WERI-Rb-1 (cell line): ENCODE data around the gene TIAM1.

Experiments
- DNase-seq: peaks from one replicate; pipeline ENCODE4 v3.0.0-alpha.2; 2020
- H3K27ac ChIP-seq: fragments of 250-450 bp; sonication (Bioruptor Pico); 2 replicates; pipeline ENCODE4 v1.5.1; 2020; ENCODE audit warnings: mild to moderate bottlenecking, moderate library complexity
- H3K27me3 ChIP-seq: fragments of 250-450 bp; sonication (Bioruptor Pico); 2 replicates; pipeline ENCODE4 v1.5.1; 2021; ENCODE audit warnings: mild to moderate bottlenecking, low read depth, moderate library complexity; ENCODE audit not compliant: insufficient read depth, severe bottlenecking
- H3K36me3 ChIP-seq: fragments of 250-450 bp; sonication (Bioruptor Pico); 2 replicates; pipeline ENCODE4 v1.5.1; 2020; ENCODE audit warnings: mild to moderate bottlenecking, moderate library complexity
- H3K4me3 ChIP-seq: 2 replicates; pipeline ENCODE4 v1.5.1; 2011; ENCODE audit warnings: low read depth, mild to moderate bottlenecking, control low read depth, low read length
- H3K9me3 ChIP-seq: fragments of 250-450 bp; sonication (Bioruptor Pico); 2 replicates; pipeline ENCODE4 v1.5.1; 2021; ENCODE audit warnings: mild to moderate bottlenecking, moderate library complexity; ENCODE audit not compliant: severe bottlenecking
- CTCF ChIP-seq: IDR thresholded peaks from 2 replicates; pipeline ENCODE4 v1.5.1; 2011; ENCODE audit warnings: low read depth, mild to moderate bottlenecking, control low read depth, inconsistent platforms, low read length

The TIAM1 gene

GRCh38 chr21:31351960-31352359 is 7.9 kb upstream of the TIAM1 start:
- Histone ChIP-seq H3K27ac (no peak overlapping the region), H3K4me3 (no peak overlapping the region), H3K36me3 (no peaks in the 10 kb centered on the region), H3K9me3 (no peaks in the 10 kb centered on the region), H3K27me3 (no peaks in the 10 kb centered on the region)
- no peak for DNase-seq
- TF ChIP-seq CTCF, result no peak

GRCh38 chr21:31351438-31351837 is 7.4 kb upstream of the TIAM1 start:
- Histone ChIP-seq H3K9me3 (no peaks in the 10 kb centered on the region), H3K36me3 (no peaks in the 10 kb centered on the region), H3K4me3 (no peak overlapping the region), H3K27me3 (no peaks in the 10 kb centered on the region), H3K27ac (no peak overlapping the region)
- no peak for DNase-seq
- TF ChIP-seq CTCF, result no peak

- H3K27ac ChIP-seq, result no peak overlapping the region
- TF ChIP-seq CTCF, result no peak
- H3K36me3 ChIP-seq, result no peaks in the 10 kb centered on the region
- H3K9me3 ChIP-seq, result no peaks in the 10 kb centered on the region
- H3K4me3 ChIP-seq, result no peak overlapping the region
- DNase-seq, result no peak
- no peaks in the 10 kb centered on the region for H3K27me3 ChIP-seq
Measured at GRCh38 chr21:31349208-31349607, 5.1 kb upstream of the TIAM1 start.

GRCh38 chr21:31348188-31348587 is 4.1 kb upstream of the TIAM1 start:
- Histone ChIP-seq H3K27ac (no peak overlapping the region), H3K36me3 (no peaks in the 10 kb centered on the region), H3K4me3 (no peak overlapping the region), H3K9me3 (no peaks in the 10 kb centered on the region), H3K27me3 (no peaks in the 10 kb centered on the region)
- no peak for TF ChIP-seq CTCF
- DNase-seq, result no peak

- Histone ChIP-seq H3K36me3 (no peaks in the 10 kb centered on the region), H3K9me3 (no peaks in the 10 kb centered on the region), H3K27ac (no peak overlapping the region), H3K27me3 (no peaks in the 10 kb centered on the region), H3K4me3 (no peak overlapping the region)
- TF ChIP-seq CTCF, result peak; percentile 64
- no peak for DNase-seq
Measured at GRCh38 chr21:31347435-31348032, 3.5 kb upstream of the TIAM1 start.

- Histone ChIP-seq H3K36me3 (no peaks in the 10 kb centered on the region), H3K4me3 (no peak overlapping the region), H3K27ac (no peak overlapping the region), H3K9me3 (no peaks in the 10 kb centered on the region), H3K27me3 (no peaks in the 10 kb centered on the region)
- TF ChIP-seq CTCF, result no peak
- DNase-seq, result no peak
Measured at GRCh38 chr21:31346256-31346821, 2.3 kb upstream of the TIAM1 start.
